ENCODE measurements around the gene NLRC5. TPM values are rescaled to one million over a fixed set of nuclear protein-coding genes. Genes with fewer than 3 reads are reported as not detected.

Gene NLRC5
- total RNA-seq, 2 experiments from 2014 or later = 424 to 434 TPM

DNA sequence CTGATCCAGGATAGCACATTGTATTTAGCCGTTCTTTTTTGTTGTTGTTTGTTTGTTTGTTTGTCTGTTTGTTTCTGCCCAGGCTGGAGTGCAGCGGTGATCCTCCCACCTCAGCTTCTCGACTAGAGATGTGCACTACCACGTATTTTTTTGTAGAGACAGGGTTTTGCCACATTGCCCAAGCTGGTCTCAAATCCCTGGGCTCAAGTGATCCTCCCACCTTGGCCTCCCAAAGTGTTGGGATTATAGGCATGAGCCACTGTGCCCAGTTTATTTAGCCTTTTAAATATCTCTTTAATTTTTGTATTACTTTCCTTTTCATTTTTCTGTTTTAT lies 9.2 kb upstream of the NLRC5 start:
- Histone ChIP-seq H3K36me3 (ENCODE audit: insufficient read depth, low read length) (peaks cover 24% of the 10 kb centered on the region), H3K9me3 (ENCODE audit: control insufficient read depth in 1 of 2, insufficient read depth in 1 of 2, low read length in 2 of 2) (no peaks in the 10 kb centered on the region), H3K27me3 (ENCODE audit: control insufficient read depth in 1 of 2, insufficient read depth in 2 of 2, low read length in 2 of 2) (no peaks in the 10 kb centered on the region), H3K4me3 (ENCODE audit: low read length) (no peak overlapping the region), H3K27ac (ENCODE audit: low read depth in 1 of 2, low read length in 2 of 2) (no peak overlapping the region), H3K4me1 (ENCODE audit: insufficient read depth, low read length) (peaks cover 44% of the 10 kb centered on the region)
- Mint-ChIP-seq H3K27ac (peak overlapping the region; percentile 69), H3K27me3 (no peaks in the 10 kb centered on the region), H3K9me3 (no peaks in the 10 kb centered on the region), H3K4me3 (no peak overlapping the region), H3K36me3 (ENCODE audit: low read depth) (peaks cover 21% of the 10 kb centered on the region), H3K4me1 (ENCODE audit: low read depth) (peaks cover 42% of the 10 kb centered on the region)
- POLR2A ChIA-PET = no interaction called here
- ATAC-seq (ENCODE audit: poor library complexity) (no peak), DNase-seq (no peak)
- TF ChIP-seq CTCF (IDR thresholded peaks at IDR 0.05) = no peak
- intact Hi-C loops (cut with DNase I, micrococcal nuclease) = no loop called here
- CTCF ChIA-PET = no interaction called here

GRCh38 chr16:56980792-56981724 lies 8.3 kb upstream of the NLRC5 start:
- no peak for ATAC-seq (ENCODE audit: poor library complexity)
- H3K4me1 ChIP-seq (ENCODE audit: insufficient read depth, low read length) = peaks cover 52% of the 10 kb centered on the region
- Mint-ChIP-seq H3K4me3 (no peak overlapping the region), H3K4me1 (ENCODE audit: low read depth) (peaks cover 42% of the 10 kb centered on the region), H3K27me3 (no peaks in the 10 kb centered on the region), H3K9me3 (no peaks in the 10 kb centered on the region), H3K36me3 (ENCODE audit: low read depth) (peaks cover 27% of the 10 kb centered on the region), H3K27ac (peak overlapping the region; percentile 69)
- H3K36me3 ChIP-seq (ENCODE audit: insufficient read depth, low read length) = peaks cover 25% of the 10 kb centered on the region
- no peak for TF ChIP-seq CTCF (IDR thresholded peaks at IDR 0.05)
- ChIA-PET CTCF (no interaction called here), POLR2A (no interaction called here)
- intact Hi-C loops (cut with DNase I, micrococcal nuclease) = no loop called here
- H3K9me3 ChIP-seq (ENCODE audit: control insufficient read depth in 1 of 2, insufficient read depth in 1 of 2, low read length in 2 of 2) = no peaks in the 10 kb centered on the region
- H3K27me3 ChIP-seq (ENCODE audit: control insufficient read depth in 1 of 2, insufficient read depth in 2 of 2, low read length in 2 of 2) = no peaks in the 10 kb centered on the region
- H3K4me3 ChIP-seq (ENCODE audit: low read length) = no peak overlapping the region
- no peak for DNase-seq
- H3K27ac ChIP-seq (ENCODE audit: low read depth in 1 of 2, low read length in 2 of 2) = peak overlapping the region in 1 of 2 donors; percentile 13

DNA sequence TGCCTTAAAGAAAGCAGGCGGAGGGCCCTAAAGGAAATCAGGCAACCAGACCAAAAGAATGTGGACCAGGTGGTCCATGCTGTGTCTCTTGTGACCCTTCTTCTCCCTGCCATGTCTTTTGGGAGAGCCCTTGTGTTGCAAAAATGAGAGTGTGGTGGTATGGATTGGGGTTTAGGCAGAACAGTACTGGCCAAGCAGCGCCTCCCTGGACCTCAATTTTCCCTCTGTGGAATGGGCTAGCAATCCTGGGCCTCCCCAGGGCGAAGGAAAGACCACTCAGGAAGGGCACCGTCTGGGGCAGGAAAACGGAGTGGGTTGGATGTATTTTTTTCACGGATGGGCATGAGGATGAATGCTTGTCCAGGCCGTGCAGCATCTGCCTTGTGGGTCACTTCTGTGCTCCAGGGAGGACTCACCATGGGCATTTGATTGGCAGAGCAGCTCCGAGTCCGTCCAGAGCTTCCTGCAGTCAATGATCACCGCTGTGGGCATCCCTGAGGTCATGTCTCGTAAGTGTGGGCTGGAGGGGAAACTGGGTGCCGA lies 7.6 kb upstream of the NLRC5 start:
- Histone ChIP-seq H3K36me3 (ENCODE audit: insufficient read depth, low read length) (peaks cover 29% of the 10 kb centered on the region), H3K4me1 (ENCODE audit: insufficient read depth, low read length) (peaks cover 60% of the 10 kb centered on the region), H3K9me3 (ENCODE audit: control insufficient read depth in 1 of 2, insufficient read depth in 1 of 2, low read length in 2 of 2) (no peaks in the 10 kb centered on the region), H3K27ac (ENCODE audit: low read depth in 1 of 2, low read length in 2 of 2) (peak overlapping the region in 1 of 2 donors; percentile 3), H3K4me3 (ENCODE audit: low read length) (no peak overlapping the region), H3K27me3 (ENCODE audit: control insufficient read depth in 1 of 2, insufficient read depth in 2 of 2, low read length in 2 of 2) (no peaks in the 10 kb centered on the region)
- H3K27ac Mint-ChIP-seq = peak overlapping the region; percentile 69
- intact Hi-C loops (cut with DNase I, micrococcal nuclease) = no loop called here
- no peak for TF ChIP-seq CTCF (IDR thresholded peaks at IDR 0.05)
- H3K4me1 Mint-ChIP-seq (ENCODE audit: low read depth) = peaks cover 43% of the 10 kb centered on the region
- ChIA-PET CTCF (no interaction called here), POLR2A (interaction anchor here (1.4 kb wide), 1 partner anchor 60 kb away, joined by 4 read pairs; no protein-coding TSS in a partner anchor)
- DNase-seq (no peak), ATAC-seq (ENCODE audit: poor library complexity) (no peak)
- H3K9me3 Mint-ChIP-seq = no peaks in the 10 kb centered on the region
- no peak overlapping the region for H3K4me3 Mint-ChIP-seq
- no peaks in the 10 kb centered on the region for H3K27me3 Mint-ChIP-seq
- H3K36me3 Mint-ChIP-seq (ENCODE audit: low read depth) = peaks cover 27% of the 10 kb centered on the region
